GM21528 (cell line): ENCODE measurements around the gene GINS1.
"Not testable (repeated sequence)": the region's sequence is repeated elsewhere in the genome, so short reads cannot be mapped to it uniquely, and the experiment has no call there.

Source experiments
- ATAC-seq: cut with Tn5 transposase; IDR thresholded peaks from one replicate; pipeline ENCODE4 v1.9.1; 2021; ENCODE audit warnings: mild to moderate bottlenecking, moderate library complexity; ENCODE audit not compliant: unreplicated experiment, low FRiP score

Gene GINS1

DNA sequence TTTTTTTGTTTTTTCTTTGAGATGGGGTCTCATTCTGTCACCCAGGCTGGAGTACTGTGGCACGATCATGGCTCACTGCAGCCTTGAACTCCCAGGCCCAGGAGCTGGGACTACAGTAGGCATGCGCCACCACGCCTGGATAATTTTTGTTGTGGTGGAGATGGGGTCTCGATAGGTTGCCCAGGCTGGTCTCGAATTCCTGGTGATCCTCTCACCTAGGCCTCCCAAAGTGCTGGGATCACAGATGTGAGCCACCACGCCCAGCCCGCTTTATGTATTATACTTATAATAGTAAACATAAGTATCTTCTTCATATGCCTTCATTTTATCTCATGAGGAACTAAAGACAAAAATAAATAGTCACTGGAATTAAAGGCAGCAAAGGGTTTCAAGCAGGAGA, 63.5 kb downstream of the GINS1 start:
- ATAC-seq = no peak

DNA sequence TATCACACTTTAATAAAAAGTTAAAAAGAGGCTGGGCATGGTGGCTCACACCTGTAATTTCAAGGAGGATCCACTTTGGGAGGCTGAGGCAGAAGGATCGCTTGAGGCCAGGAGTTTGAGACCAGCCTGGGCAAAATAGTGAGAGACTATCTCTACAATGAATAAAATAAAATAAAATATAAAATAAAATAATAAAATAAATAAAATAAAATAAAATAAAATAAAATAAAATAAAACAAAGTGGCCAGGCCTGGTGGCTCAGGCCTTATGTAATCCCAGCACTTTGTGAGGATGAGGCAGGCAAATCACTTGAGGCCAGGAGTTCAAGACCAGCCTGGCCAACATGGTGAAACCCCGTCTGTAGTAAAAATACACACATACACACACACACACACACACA, 65.8 kb downstream of the GINS1 start:
- ATAC-seq = not testable (repeated sequence)

DNA sequence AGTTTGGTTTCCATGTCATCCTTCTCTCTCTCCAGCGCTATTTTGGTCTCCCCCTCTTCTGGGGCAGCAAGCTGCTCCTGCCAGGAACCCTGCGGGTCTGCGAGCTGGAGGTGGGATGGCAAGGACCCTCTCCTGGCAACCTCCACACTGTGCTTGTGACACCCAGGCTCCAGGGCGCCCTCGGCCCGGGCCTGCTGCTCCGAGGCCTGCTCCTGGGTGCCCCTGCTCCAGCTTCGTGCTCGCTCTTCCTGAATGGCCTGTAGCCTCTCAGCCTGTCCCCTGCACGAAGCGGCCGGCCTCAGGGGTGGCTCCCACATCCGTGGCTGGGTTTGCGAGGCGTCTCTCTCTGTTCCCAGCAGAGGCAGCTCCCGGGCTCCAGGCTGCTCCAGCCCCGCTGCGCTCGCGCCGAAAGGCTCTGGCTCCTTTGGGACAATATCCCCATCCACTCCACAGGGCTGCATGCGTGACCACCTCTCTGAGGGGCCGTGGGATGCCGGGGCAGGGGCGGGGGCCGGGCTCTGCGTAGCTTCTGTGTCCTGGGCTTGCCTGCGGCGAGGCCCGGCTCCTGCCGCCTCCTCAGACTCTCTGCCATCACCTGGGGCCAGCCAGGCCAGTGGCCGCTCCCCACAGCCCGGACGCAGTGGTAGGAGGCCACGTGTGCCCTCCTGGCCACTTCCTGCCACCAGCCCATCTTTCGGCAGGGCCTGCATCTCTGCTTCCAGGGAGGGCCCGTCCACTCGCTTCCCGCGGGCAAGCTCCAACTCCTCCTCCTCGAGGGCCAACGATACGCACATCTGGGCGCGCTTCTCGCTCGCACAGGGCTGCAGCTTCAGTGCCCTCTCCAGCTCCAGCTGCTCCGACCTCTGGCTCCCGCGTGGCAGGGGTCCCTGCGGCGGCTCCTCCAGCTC, 68.9 kb downstream of the GINS1 start:
- ATAC-seq = no peak

DNA sequence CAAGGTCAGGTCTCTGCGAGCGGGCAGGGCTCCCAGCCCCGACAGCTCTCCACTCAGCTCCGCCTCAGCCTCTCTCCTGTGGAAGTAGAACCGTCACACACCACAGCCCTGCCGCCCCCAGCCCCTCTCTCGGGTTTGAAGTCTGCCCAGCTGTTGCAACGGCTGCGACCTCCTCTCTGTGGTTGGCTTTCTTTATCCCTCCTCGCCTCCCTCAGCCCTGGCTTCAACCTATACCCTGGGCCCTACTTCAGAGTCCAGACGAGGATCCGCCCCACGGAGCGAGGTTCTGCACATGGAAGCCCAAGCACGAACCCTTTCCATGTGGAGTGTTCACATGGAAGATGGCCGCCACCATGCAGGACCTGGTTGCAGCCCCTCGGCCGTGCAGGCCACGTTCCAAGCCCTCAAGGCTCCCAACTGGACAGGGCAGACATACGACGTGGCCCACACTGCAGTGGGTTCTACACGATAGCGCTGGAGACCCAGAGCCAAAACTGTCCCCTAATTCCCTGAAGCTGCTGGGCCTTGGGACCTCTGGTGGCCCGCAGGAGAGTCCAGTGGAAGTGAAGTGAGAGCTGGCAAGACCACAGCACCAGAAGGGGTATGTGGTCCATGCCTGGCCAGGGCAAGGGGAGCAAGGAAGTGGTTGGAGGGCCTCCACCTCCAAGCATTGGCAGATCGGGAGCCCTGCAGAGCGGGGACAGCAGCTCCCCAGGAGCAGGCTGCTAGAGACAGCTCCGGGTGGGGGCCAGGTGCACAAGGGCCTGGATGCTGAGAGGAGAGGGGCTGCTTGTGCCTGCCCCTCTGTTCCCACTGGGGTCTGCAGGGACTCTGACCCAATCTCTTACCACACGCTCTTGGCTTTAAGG, 69.8 kb downstream of the GINS1 start:
- no peak for ATAC-seq

DNA sequence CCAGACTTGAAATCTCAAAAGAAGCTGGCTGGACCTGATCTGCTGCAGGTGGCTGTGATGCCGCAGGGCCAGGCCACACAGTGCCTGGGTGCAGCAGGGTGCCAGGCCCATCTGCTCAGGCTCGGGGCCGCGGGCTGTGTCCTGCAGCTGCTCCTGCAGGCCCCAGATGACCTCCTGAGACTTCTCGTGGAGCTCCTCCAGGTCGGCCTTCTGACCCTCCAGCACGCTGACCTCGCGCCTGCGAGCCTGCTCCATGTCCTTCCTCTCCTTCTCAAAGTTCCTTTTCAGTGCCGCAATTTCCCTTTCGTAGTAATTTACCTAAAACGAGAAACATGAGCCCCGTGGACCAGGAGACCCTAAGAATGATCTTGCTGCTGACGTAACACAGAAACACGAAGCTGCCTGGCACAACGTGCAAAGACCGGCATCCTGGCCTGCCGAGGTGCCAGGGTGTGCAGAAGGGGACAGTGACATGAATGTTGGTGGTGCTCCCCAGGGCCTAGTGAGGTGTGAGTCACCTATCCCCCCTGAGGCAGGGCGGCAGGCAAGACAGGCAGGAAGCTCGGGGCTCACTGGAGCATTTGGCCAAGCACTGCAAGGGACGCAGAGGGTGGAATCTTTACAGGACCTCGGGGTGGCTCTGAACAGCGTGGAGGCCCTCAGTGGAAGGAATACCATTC, 71.6 kb downstream of the GINS1 start:
- ATAC-seq = no peak

DNA sequence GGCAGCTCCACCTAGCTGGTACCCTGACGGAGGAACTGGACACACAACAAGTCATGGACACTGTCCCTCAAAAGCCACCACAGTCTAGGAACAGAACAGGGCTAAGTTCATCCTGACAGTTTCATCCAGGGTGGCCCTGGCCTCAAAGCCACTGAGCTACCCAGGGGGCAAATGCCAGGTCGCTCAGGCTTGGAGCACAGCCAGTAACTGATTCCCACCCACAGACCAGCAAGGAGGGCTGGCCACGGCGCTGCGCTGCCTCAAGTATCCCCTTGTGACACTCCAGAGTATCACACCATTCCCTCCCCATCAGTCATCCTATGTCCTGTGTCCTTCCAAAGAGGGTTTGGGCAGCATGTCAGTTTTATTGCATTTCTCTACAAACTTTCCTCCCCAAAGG, 72.2 kb downstream of the GINS1 start:
- ATAC-seq = no peak

DNA sequence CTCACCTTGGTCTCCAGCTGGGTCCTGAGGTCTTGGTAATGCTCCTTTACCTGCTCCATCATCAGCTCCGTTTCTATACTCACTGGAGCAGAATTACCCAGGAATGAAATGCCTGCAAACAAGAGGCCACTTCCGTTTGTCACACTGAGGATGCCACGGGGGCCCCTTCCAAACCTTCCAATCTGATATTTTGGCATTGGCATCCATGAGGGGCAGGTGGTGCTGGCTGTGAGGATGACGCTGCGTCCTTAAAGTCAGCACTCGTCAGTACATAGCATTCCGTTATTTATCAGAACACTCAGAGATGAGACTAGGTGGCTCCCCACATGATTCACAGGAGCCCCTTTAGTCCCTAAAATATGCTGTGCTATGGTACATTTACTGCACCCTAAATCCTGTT, 72.7 kb downstream of the GINS1 start:
- no peak for ATAC-seq

DNA sequence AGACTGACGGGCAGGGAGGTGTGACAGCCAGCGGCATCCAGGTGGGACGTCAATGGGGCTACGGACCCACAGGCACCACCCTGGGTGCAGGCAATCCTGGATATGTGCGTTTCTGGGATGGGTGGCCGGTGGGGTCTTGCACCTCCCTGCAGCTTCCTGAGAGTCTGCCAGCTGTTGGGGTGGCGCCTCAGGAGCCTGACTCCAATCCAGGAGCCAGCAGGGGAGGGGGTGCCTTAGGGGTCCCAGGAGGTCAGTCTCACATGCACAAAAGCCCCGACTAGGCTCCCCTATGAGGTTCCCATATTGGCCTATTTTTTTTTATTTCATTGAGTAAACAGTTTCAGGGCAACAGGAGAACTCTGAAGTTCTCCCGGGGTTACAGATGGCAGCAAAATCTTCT, 73.3 kb downstream of the GINS1 start:
- no peak for ATAC-seq

DNA sequence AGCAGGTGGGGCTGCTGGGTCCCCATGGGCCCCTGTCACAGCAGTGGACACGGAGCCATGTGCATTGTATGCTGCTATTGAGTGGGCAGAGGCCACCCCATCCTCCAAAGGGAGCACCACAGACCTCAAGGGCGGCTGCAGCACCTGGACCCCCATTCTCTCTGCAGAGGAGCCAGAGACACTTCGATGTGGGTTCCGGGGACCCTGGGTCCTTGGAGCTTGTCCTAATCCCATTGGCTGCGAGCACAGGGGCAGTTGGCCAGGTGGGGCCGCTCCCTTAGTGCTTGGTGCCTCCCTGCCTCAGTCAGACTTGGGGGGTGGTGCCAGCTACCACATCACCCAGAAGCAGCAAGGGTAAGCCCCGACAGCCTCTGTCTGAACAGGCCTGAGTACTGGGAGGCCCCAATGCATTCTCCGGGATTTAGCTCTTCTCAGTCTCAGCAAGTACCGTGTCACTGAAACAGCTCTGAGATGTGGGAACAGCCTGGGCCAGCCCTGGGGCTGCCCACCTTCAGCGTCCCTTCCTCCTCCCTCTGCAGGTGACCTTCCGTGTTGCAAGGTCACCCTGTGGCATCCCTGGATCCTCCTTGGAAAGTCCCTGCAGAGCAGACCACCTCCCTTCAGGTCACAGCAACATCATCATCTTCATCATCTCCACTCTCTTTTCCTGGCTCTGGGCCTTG, 73.9 kb downstream of the GINS1 start:
- no peak for ATAC-seq

DNA sequence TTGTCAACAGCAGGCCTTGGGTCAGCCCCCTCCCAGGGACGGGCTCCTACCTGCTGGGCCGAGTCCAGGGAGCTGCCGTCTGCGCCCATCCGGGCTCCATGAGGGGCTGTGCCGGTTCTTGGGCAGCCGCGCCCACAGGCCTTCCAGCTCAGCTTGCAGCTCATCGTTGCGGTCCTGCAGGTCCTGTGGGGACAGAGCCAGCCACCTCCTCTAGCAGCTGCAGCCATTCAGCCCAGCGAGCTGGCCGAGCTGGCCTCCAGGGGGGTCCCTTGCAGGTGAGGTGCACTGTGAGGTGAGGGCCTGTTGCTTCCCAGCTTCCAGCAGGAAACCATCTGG, 74.4 kb downstream of the GINS1 start:
- no peak for ATAC-seq

DNA sequence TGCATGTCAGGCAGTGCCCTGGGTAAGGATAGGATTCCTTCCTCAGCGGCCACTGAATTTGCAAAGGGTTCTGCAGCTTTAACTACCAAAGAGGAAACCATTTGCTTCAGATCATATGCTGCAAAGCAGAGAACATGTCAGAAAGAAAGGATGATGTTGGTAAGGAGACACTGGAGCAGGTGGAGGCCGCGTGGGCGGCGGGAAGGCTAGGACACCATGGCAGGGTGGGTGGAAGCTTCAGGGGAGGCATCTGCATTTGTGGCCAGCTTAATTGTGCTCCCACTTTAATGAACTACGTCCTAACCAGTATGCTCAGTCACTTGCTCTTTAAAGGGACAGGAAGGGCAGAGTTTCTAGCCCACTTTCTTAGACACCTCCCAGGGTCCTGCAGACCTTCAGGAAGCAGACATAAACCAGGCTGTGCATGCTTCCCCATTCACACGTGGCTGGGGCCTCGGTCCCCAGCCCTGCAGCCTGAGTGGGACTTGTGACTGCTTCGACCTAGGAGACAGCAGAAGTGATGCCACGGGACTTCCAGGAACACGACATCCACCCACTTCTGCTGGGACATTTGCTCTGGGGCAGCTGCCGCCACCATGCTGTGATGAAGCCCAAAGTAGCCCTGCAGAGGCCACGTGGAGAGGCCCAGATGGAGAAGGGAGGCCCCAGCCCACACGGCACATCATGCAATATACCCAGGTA, 76.1 kb downstream of the GINS1 start:
- ATAC-seq = no peak

DNA sequence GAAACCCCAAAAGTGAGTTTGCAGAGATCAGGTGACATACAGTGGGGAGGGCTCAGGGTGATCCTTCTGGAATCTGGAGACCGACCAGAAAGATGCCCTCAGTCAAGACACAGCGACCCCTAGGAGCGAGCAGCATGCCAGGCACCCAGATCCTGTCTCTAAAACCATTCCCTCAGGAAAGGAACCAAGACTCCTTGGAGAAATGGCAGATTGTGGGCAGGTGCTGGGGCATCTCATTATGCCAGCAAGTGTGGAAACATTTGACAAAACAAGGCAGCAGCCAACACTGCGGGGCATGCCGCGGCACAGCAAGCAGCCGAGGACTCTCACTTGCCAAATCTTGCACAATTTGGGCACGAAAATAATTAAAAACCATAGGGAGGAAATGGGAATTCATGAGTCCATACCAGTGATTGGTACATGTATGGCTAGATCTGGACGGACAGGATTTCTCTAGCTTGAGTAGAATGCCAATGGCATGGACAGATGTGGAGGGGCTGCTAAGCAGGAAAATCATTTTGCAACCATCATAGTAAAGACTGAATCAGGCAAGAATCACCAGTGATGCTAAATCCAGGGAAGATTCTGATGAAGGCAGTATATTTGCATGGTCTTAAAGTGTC, 76.9 kb downstream of the GINS1 start:
- no peak for ATAC-seq

DNA sequence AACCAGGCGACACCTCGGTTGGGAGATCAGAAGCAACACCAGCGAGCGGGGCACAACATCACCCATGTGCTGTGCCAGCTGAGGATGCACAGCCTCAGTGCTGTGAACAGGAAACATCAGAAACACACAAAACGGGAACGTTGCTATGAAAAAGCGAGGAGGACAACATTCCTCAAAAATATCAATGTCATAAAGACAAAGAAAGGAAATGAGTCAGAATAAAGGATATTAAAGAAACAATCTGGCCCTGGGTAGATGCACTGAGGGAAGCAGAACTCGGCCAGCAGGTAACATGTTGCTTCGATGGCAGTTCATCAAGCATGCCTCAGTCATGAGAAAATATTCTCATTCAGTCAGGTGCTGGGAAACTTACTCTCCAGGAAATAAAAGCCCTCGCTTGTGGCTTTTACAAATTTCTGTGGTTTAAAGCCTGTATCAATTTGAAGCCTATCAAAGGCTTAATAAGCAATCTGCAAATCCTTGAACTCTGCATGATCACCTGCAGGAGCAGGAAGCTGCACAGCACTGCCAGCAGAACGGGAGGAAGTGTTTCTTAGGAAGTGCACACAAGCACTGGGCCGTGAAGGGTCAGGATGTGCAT, 77.5 kb downstream of the GINS1 start:
- ATAC-seq = no peak

DNA sequence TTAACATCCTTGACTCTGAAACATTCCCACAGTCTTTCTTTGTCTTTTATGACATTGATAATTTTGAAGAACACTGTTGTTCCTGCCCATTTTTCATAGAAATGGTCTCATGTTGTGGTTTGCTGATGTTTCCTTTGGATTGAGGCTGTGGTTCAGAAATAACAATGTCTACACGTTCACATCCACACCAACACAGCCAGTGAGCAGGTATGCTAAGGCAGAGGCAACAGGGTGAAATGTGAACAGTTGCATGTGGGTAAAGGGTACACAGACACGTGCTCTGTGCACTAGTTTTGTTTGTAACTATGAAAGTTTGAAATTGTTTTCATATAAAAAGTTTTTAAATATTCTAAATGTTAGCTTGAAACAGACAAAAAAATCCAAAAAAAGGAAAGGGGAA, 78.4 kb downstream of the GINS1 start:
- no peak for ATAC-seq

DNA sequence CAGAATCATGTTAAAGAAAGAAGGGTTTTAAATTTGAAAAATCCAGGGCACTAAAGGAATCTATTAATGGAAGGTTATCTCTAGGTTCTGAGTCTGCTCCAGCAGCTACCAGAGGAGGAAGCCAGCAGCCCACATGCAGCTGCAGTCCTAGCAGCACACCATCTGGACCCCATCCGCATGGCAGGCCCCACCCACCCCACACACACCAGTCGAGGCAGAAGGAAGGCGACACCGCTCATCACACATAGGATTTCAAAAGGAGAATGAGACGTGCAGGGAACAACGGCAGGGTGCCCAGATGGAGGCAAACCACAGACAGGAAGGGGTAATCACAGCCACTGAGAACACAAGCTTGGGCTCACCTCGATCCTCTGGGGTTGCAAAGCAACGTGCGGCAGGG, 78.9 kb downstream of the GINS1 start:
- no peak for ATAC-seq

DNA sequence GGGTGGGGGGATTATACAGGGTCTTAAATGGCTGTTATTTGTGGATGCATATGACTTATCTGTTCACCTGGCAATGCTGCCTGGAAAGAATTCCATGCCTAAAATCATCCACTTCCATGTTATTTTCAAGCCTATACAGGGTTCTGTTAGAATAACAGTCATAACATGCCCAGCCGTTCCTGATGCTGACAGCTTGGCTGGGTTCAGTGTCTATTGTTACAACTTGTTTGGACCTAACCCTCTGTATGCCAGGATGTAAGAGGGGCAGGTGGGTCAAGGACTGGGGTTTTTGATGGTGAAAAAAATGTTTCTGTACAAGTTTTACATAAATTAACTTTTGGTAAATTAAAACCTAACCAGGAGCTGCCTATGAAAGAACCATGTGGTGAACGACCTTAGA, 79.8 kb downstream of the GINS1 start:
- no peak for ATAC-seq

DNA sequence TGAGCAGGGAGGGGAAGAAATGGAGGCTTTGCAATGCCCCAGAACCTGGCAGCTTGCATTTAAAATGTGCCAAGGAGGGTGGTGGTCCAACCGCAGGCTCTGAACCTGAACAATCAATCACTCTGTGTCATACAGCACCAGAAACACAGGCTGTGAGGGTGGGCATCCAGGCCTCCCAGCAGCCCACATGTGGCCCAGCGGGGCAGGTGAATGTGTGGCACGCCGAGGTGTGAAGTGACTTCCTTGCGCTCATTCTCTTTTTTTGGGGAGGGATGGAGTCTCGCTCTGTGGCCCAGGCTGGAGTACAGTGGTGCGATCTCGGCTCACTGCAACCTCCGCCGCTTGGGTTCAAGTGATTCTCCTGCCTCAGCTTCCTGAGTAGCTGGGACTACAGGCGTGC, 80.5 kb downstream of the GINS1 start:
- no peak for ATAC-seq

DNA sequence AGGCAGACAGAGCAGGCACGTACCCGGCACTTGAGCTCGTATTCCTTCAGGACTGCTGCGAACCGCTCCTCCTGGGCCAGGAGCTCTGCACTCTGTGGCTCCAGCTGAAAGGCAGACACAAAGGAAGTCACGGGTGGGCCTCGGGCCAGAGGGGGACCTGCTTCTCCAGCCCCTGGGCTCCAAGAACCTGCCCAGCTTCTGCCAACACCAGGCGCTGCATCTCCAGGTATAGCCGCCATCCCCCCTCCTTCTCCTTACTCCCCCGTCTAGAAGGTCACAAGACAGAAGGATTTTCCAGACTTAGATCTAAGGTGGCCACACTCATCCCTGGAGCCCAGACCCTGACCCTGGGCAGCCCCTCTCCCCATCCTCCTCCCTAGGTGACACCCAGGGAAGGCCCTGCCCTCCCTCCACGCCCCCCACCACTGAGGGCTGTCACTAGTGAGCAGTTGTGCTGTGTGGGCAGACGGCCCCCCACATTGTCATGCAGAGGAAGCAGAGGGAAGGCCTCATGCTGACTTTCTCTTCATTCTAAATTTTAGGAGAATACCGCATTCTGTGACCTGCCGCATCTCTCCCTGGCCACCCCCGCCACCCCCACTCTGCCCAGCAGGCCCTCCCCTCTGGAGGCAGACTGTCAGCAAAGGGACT, 81.9 kb downstream of the GINS1 start:
- ATAC-seq = no peak
